Cortex of kidney (tissue), 1 donor: ENCODE measurements around the gene DDX10.
"Not testable (repeated sequence)": the region's sequence is repeated elsewhere in the genome, so short reads cannot be mapped to it uniquely, and the experiment has no call there.

Source experiments
- DNase-seq: peaks from one replicate; lab custom pipeline; 2025; lab: John Stamatoyannopoulos, UW

Gene DDX10

GRCh38 chr11:108823960-108824359, 159.1 kb downstream of the DDX10 start:
- DNase-seq = not testable (repeated sequence)

DNA sequence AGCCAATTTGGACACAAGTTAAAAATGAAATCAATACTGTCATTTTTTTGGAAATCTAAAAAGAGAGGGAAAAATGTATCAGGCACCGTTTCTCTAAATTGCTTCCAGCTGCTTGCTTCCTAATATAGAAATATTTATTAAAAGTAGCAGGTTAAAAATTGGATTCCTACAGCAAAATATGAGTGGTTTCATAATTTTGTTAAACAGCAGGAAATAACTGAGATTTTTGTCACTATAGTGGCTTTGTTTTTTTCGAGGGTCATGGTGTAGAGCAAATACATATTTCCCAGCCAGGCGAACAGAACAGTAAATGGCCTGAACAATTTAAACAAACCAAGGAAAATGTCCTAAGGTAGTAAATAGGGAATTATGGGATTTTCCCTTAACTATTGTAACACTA, 159.7 kb downstream of the DDX10 start:
- DNase-seq = no peak

DNA sequence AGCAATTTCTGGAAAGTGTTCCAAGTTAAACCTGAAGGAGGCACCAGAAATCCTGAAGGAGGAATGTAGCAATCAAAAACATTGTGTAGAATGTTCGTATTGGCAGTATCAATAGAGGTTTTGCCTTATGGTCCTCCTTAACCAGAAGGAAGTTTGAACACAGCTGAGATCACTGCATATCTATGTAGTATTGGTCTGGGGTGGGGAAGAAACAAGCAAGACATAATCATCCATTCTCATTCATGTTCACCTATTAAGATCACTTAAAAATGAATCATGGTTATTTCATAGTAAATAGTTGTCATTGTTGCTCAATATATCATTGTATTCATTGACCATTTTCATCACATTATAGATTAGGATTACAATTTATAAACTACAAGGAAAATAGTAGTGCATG, 160.5 kb downstream of the DDX10 start:
- DNase-seq = no peak

DNA sequence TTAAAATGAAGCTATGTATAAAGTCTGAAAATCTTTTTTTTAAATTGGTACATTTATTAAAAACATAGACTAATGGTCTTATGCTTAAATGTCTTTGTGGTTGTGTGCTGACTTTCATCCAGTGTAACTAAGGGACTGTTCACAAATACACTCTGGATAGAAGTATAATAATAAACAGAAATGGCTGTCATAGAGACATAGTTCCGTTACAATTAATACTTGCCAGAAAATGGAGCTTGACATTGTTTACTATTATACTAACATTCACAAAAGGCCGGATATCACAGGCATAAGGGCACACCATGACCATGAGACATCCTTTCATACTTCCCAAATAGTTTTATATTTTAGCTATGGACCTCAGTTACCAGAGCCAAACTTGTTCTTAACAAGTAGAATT, 161.3 kb downstream of the DDX10 start:
- DNase-seq = no peak

DNA sequence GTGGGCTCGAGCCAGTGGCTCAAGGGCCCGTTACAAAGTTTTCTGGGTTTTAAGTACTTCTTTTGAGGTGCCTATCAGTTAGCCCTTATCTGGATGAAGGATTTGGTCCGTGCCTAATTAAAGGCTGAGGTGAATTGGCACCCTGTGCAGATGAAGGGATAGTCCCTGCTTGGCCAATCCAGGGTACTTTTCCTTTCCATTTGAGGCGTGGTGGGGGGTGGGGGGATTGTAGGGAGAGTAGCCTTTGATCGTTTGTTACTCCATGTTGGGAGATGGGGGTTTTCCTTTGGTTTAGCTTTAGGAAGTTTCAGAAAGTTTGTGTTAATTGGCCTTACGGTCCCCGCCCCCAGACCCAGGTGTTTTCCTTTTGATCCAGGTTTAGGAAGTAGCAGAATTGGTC, 170.8 kb downstream of the DDX10 start:
- DNase-seq = no peak

- no peak for DNase-seq
Observed at GRCh38 chr11:108836541-108836940, 171.7 kb downstream of the DDX10 start.

GRCh38 chr11:108838102-108838791, 173.4 kb downstream of the DDX10 start:
- DNase-seq = no peak

DNA sequence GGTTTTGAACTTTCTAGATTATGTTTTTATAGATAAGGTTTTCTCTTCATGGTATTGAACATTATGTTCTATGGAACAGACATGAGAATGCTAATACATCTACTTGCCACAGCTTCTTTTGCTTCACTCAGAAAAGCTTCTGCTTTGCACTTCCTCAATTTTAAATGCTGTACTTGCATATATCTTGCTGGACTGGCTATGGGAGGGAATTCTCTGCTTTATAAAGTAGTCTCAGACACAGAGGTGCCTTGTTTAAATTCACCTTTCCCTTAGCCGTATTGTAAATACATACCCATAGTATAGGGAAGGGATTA, 173.9 kb downstream of the DDX10 start:
- DNase-seq = no peak

DNA sequence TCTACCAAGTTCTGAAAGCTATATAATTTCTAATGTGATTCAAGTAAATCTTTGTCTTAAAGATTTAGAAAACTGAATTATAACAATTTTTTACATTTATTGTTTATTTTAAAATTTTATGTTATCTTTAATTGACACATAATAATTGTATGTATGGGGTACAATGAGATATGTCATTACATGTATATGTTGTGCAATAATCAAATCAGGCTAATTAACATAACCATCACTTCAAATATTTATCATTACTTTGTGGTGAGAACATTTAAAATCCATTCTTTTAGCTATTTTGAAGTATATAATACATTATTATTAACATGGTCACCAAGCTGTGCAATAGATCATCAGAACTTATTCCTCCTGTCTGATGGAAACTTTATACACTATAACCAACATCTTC, 181.1 kb downstream of the DDX10 start:
- no peak for DNase-seq

DNA sequence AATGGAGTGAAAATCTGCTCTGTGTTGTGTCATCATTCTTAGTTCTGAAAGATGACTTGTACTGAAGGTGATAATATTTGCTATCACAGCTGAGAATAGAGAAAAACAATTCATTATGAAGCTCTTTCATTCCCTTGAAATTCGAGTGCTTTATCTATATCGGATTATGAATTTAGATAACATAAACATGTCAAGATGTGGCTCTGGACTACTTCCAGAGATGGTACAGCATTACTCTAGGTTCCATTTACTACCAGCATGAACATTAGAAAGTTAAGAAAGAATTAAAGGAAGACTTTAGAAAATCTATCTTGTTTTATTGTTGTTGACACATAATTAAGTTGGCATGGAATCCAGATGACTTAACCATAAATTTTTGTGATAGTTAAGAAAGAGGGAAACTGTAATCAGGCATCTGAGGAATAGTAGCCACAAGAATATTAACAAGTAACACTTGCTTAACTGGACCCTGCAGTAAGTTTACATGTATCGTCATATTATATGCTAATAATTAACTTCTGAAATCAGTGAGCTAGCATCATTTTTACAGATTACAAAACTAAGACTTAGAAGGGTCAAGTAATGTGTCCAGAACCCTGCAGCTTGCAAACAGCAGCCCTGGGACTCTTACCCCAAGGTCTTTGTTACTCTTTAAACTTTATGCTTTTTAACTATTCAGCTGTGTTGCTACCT, 182.6 kb downstream of the DDX10 start:
- DNase-seq = no peak

DNA sequence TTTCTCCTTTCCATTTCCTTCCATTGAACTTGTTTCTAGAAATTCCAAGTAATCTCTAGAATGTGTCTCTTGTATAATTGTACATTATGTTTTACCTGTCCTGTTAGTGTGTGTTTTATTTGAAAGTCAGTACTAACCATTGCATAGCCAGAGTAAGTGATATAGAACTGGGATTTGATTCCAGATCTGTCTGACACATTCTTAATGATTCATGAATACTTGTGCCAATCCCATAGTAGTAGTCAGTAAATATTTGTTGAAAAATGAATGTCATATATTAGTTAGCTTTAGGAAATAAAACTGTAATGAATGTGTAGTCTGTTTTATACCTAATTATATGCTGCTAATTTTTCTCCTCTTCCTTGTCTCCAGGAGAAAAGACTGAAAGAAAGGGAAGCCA, 186.9 kb downstream of the DDX10 start:
- DNase-seq = no peak

- DNase-seq = no peak
Observed at GRCh38 chr11:108852701-108853100, 187.8 kb downstream of the DDX10 start.

DNA sequence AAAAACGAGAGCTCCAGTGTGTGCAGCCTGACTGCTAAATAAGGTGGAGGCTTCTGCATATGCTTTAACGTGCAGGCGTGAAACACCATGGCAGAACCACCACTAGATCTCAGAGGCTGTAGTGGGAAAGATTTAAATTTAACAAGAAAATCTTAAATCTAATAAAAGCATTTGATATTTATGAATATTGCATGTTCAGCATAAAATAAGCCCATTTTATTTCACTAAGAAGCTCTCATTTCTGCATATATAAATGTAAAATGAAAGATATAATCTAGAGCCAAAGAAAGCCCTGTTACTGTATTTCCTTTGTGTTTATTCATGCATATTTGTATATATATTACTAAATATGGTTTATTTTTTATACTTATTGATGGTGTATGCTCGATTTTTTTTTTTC, 188.3 kb downstream of the DDX10 start:
- DNase-seq = no peak

DNA sequence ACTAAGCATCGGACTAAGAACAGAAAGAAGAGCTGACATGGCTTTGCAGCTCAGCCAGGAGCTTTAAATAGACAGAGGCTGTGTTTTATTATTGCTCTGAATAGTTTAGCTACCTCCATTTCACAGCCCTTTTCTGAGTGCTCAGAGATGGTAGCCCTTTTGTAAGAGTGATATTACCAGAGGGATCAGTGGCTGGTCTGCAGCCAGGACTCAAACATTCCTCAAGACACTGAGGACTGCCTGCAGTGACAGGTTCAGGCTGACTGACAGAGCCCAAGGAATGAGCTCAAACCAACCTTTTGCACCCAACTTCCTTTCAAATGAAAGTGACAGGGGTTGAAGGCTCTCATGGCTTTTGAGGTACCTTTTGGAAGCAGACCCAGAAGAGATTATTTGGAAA, 189.0 kb downstream of the DDX10 start:
- no peak for DNase-seq

- no peak for DNase-seq
Observed at GRCh38 chr11:108854346-108854745, 189.5 kb downstream of the DDX10 start.

- DNase-seq = no peak
Observed at GRCh38 chr11:108857382-108857781, 192.5 kb downstream of the DDX10 start.

- no peak for DNase-seq
Observed at GRCh38 chr11:108858622-108859021, 193.8 kb downstream of the DDX10 start.

GRCh38 chr11:108859510-108859909, 194.6 kb downstream of the DDX10 start:
- DNase-seq = no peak

DNA sequence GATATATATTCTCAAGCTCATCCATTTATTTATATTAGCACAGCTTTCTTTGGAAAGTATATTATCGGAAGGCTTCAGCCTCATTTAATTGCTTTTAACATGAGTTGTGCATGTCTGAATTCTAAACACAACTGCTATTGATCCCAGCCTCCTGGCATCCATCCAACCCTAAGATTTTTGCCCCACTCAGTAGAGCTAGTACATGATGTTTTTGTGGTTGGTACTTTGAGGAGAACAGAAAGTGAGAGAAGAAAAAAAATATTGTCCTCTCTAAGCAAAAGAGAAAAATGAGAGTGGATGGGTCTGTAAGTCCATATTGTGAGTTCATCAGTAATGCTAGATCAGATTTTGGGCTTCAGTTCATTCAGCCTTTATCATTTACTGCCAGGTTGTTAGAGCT, 198.7 kb downstream of the DDX10 start:
- no peak for DNase-seq

DNA sequence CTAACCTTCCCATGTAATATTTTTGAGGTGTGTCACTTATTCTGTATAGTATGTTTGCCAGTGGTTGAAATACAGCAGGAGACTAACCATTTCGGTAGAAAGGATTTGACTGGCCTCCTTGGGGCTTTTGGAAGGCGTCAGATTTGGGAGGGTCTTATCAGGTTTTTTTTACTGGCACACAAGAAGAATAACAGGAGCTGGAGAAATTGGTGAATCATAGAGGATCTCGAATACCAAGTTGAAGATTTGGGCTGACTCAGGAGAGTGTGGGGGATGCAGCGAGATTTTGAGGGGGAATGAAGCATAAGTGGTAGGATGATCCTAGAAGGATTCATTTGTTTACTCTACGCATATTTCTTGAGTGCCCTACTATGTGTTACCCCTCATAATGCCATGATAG, 200.5 kb downstream of the DDX10 start:
- DNase-seq = no peak

GRCh38 chr11:108866781-108867180, 201.9 kb downstream of the DDX10 start:
- DNase-seq = no peak

DNA sequence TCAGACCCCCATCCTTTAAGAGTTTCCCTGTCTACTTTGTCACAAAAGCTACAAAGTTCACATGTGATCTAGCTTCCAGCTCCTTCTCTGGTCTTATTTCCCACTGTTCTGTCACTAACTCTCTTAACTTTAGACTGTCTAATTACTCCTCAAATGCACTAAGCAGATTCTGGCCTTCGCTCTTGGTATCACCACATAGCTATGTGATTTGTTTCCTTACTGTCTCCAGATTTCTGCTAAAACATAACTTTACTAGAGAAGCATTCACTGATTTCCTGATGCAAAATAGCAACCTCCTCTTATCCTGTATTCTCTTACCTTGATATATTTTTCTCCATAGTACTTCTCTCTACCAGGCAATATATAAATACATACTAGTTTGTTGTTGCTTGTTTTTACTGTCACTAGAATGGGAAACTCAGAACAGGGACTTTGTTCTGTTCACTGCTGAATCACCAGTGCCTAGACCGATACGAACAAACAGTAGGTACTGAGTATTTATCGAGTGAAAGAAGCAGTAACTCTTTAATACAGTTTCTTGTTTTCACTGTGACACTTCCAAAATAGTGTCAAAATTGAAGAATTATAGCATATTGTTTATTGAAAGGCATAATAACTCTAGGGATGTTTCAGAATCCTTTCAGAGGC, 205.6 kb downstream of the DDX10 start:
- DNase-seq = no peak

DNA sequence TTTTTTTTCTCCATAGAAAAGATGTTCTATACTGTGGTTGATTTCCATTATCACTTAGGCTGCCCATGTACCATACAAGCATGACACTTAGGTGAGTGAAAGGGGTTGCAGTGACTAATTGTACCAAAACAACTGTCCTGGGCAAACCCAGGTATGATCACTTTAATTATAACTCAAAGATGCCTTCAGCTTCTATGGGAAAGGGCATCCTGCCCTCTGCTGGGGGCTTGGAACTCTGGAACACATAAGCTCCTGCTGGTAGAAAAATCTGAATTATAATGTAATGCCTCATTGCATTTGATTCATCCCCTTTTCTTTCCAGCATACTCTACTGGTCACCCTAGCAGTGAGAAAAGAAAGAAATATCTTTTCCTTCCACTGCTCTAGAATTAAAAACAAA, 206.3 kb downstream of the DDX10 start:
- no peak for DNase-seq

DNA sequence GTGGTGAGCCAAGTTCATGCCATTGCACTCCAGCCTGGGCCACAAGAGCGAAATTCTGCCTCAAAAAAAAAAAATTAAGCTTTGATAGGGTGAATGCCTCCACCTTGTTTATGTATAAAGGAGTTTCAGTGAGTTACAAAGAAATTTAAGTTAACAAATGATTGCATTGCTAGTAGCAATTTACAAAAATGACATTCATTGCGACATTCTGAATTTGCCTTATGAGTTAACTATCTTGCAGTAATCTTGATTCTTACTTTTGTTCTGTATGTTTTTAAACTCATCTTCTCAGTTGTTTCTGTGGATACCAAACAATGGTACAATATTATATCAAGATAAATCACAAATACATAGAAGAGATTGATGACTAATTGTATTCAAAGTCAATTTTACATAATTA, 207.0 kb downstream of the DDX10 start:
- no peak for DNase-seq
